GM18508 (cell line): ENCODE results near the gene PAX3.

Experiments
- ATAC-seq: cut with Tn5 transposase; IDR thresholded peaks from one replicate; pipeline ENCODE4 v1.9.1; 2021; ENCODE audit warnings: moderate number of reproducible peaks; ENCODE audit not compliant: insufficient read depth, unreplicated experiment

PAX3 gene

GRCh38 chr2:222299906-222300725 is 1.3 kb upstream of the PAX3 start:
- no peak for ATAC-seq

GRCh38 chr2:222298001-222298310 is 842 bp downstream of the PAX3 start:
- ATAC-seq = no peak

- ATAC-seq = no peak
Observed at GRCh38 chr2:222297600-222297935, 1.2 kb downstream of the PAX3 start.

- ATAC-seq = no peak
Observed at GRCh38 chr2:222296911-222297599, 1.7 kb downstream of the PAX3 start.

GRCh38 chr2:222296311-222296741 is 2.5 kb downstream of the PAX3 start:
- no peak for ATAC-seq

GRCh38 chr2:222295368-222296062 is 3.3 kb downstream of the PAX3 start:
- no peak for ATAC-seq

GRCh38 chr2:222294996-222295367 is 3.8 kb downstream of the PAX3 start:
- ATAC-seq = no peak

- no peak for ATAC-seq
Observed at GRCh38 chr2:222293660-222294630, 4.9 kb downstream of the PAX3 start.

- ATAC-seq = no peak
Observed at GRCh38 chr2:222292149-222293134, 6.4 kb downstream of the PAX3 start.

GRCh38 chr2:222291485-222291841 is 7.3 kb downstream of the PAX3 start:
- ATAC-seq = no peak

- ATAC-seq = no peak
Observed at GRCh38 chr2:222290736-222291484, 7.9 kb downstream of the PAX3 start.

GRCh38 chr2:222290401-222290735 is 8.4 kb downstream of the PAX3 start:
- ATAC-seq = no peak

- no peak for ATAC-seq
Observed at GRCh38 chr2:222289278-222290160, 9.3 kb downstream of the PAX3 start.

GRCh38 chr2:222288590-222289277 is 10.1 kb downstream of the PAX3 start:
- ATAC-seq = no peak

GRCh38 chr2:222287862-222288479 is 10.8 kb downstream of the PAX3 start:
- no peak for ATAC-seq

GRCh38 chr2:222284466-222284865 is 14.3 kb downstream of the PAX3 start:
- ATAC-seq = no peak

GRCh38 chr2:222283634-222284033 is 15.2 kb downstream of the PAX3 start:
- ATAC-seq = no peak
